ENCODE measurements around the gene CHPF.

- TF ChIP-seq CTCF (IDR thresholded peaks at IDR 0.05; ENCODE audit: insufficient read depth, low read length, poor library complexity, severe bottlenecking), result no peak
- TF ChIP-seq EZH2phosphoT487 (conservative IDR thresholded peaks at IDR 0.05; ENCODE audit: low read length), result no peak
These were observed 12.8 kb upstream of the CHPF start for GRCh38 chr2:219556413-219556812.

All from SU-DHL-6 (cell line).